B cell (primary cell): ENCODE results near the gene FILIP1. TPM values are rescaled to one million over a fixed set of nuclear protein-coding genes. Genes with fewer than 3 reads are reported as not detected.

Experiments used
- ATAC-seq: fragments of 200-7000 bp; cut with Tn5 transposase; one replicate; pipeline ENCODE4 v1.10.0; 2021; ENCODE audit warnings: low read depth, mild to moderate bottlenecking, moderate number of reproducible peaks, moderate library complexity
- CTCF ChIA-PET: fragments of 350-600 bp; sonication (Branson Sonifier 250); formaldehyde crosslinking; loops from one replicate; lab custom pipeline; 2021; ENCODE audit warnings: antibody characterized with exemption, inconsistent platforms; lab: Charles Lee
- POLR2A ChIA-PET: fragments of 350-600 bp; sonication (Branson Sonifier 250); formaldehyde crosslinking; loops from one replicate; lab custom pipeline; 2021; ENCODE audit warnings: antibody characterized with exemption; lab: Charles Lee
- DNase-seq: peaks from one replicate; pipeline ENCODE4 v3.0.0; 2013
- H2AFZ ChIP-seq: 2 replicates; pipeline ENCODE4 v1.6.1; 2012; ENCODE audit warnings: mild to moderate bottlenecking, low read depth, low read length; ENCODE audit not compliant: insufficient read depth, poor library complexity, severe bottlenecking
- H3K27ac ChIP-seq, 2 donors: 1 replicate in 1 of 2; 2 replicates in 1 of 2; pipeline ENCODE4 v1.5.1; 2012 to 2013; ENCODE audit warnings: low read length in 2 of 2, mild to moderate bottlenecking in 2 of 2, moderate library complexity in 1 of 2
- H3K27me3 ChIP-seq, 4 experiments: fragments of 200-600 bp in 1 of 4; sonication (generic) in 1 of 4; replicated peaks in 1 of 4; 1 replicate in 2 of 4; 2 replicates in 2 of 4; pipeline versions ENCODE4 v1.6.1 to v1.7.0; 2013 to 2016; ENCODE audit warnings: low read length in 3 of 4, mild to moderate bottlenecking in 2 of 4, mixed read lengths in 1 of 4, moderate library complexity in 1 of 4; ENCODE audit not compliant: insufficient read depth in 4 of 4, control insufficient read depth in 3 of 4; ENCODE audit errors: control extremely low read depth in 1 of 4
- H3K36me3 ChIP-seq, 2 experiments: replicated peaks in 1 of 2; 1 replicate in 1 of 2; 2 replicates in 1 of 2; pipeline versions ENCODE4 v1.6.1 to v1.7.1; 2013; ENCODE audit warnings: low read length in 1 of 2; ENCODE audit not compliant: insufficient read depth in 2 of 2, control insufficient read depth in 1 of 2; ENCODE audit errors: control extremely low read depth in 1 of 2, extremely low read depth in 1 of 2
- H3K4me1 ChIP-seq, 2 donors: fragments of 200-600 bp in 1 of 2; sonication (generic) in 1 of 2; 1 replicate in 1 of 2; 2 replicates in 1 of 2; pipeline versions ENCODE4 v1.5.1 to v1.6.1; 2013 to 2017; ENCODE audit warnings: low read length in 2 of 2; ENCODE audit not compliant: control insufficient read depth in 2 of 2, insufficient read depth in 2 of 2
- H3K4me2 ChIP-seq: replicated peaks from 2 replicates; pipeline ENCODE3; 2012; ENCODE audit warnings: mild to moderate bottlenecking, low read depth, low read length; ENCODE audit not compliant: poor library complexity, severe bottlenecking
- H3K4me3 ChIP-seq, 5 experiments: fragments of 200-600 bp in 1 of 5; sonication (generic) in 1 of 5; 1 replicate in 3 of 5; 2 replicates in 2 of 5; pipeline versions ENCODE4 v1.5.1 to v1.7.0; 2011 to 2016; ENCODE audit warnings: low read length in 4 of 5, mild to moderate bottlenecking in 4 of 5, low read depth in 2 of 5, control low read depth in 1 of 5, moderate library complexity in 1 of 5; ENCODE audit not compliant: insufficient read depth in 1 of 5; ENCODE audit errors: control extremely low read depth in 1 of 5, extremely low read depth in 1 of 5
- H3K79me2 ChIP-seq: fragments of 200-600 bp; sonication (generic); one replicate; pipeline ENCODE4 v1.6.0; 2016; ENCODE audit warnings: low read length; ENCODE audit not compliant: control insufficient read depth, insufficient read depth
- H3K9ac ChIP-seq: fragments of 200-600 bp; sonication (generic); 2 replicates; pipeline ENCODE4 v1.6.1; 2017; ENCODE audit warnings: mild to moderate bottlenecking, low read length, moderate library complexity
- H3K9me3 ChIP-seq, 3 donors: one replicate each; pipeline versions ENCODE4 v1.6.1 to v1.7.1; 2013; ENCODE audit warnings: low read length in 2 of 3; ENCODE audit not compliant: control insufficient read depth in 2 of 3, insufficient read depth in 1 of 3; ENCODE audit errors: control extremely low read depth in 1 of 3
- H4K20me1 ChIP-seq: 2 replicates; pipeline ENCODE4 v1.6.0; 2012; ENCODE audit warnings: mild to moderate bottlenecking, low read length; ENCODE audit not compliant: insufficient read depth, control insufficient read depth, poor library complexity, severe bottlenecking
- H3K27ac Mint-ChIP-seq: one replicate; pipeline ENCODE4 v1.8.0; 2021; ENCODE audit warnings: mixed read lengths
- H3K27me3 Mint-ChIP-seq: one replicate; pipeline ENCODE4 v1.8.0; 2021; ENCODE audit warnings: mixed read lengths
- H3K4me1 Mint-ChIP-seq: one replicate; pipeline ENCODE4 v1.8.0; 2021; ENCODE audit warnings: mixed read lengths
- H3K4me3 Mint-ChIP-seq: one replicate; pipeline ENCODE4 v1.8.0; 2021; ENCODE audit warnings: mixed read lengths
- H3K9me3 Mint-ChIP-seq: one replicate; pipeline ENCODE4 v1.8.0; 2022; ENCODE audit warnings: mixed read lengths; ENCODE audit not compliant: insufficient read depth
- CTCF ChIP-seq: fragments of 200-600 bp; IDR thresholded peaks from one replicate; pipeline ENCODE4 v1.8.0; 2022; ENCODE audit warnings: antibody characterized with exemption, mild to moderate bottlenecking
- EZH2 ChIP-seq: IDR thresholded peaks from 2 replicates; pipeline ENCODE4 v1.6.1; 2012; ENCODE audit warnings: borderline replicate concordance, low read depth, mild to moderate bottlenecking, moderate library complexity, low read length; ENCODE audit not compliant: insufficient read depth, poor library complexity, severe bottlenecking
- WGBS: methylation state at CpG from one replicate; pipeline ENCODE4 v1.1.5; 2013; ENCODE audit warnings: missing lambda C conversion rate; ENCODE audit not compliant: insufficient coverage; 5-methylcytosine and 5-hydroxymethylcytosine counted together
- intact Hi-C: fragments of 100-400 bp; cut with micrococcal nuclease; formaldehyde crosslinking; loops from one replicate; pipeline ENCODE4 v1.10.0; 2022
- polyA plus RNA-seq: library from polyadenylated mRNA; depleted of rRNA; stranded (reverse); fragments of >200 nt; gene quantifications from 2 replicates; pipeline ENCODE4 v1.2.3, GENCODE V29; 2012
- total RNA-seq, 2 donors: library from RNA; stranded (reverse); fragments of 120-200 nt in 1 of 2; gene quantifications; 1 replicate in 1 of 2; 2 replicates in 1 of 2; pipeline versions ENCODE4 v1.2.3 to v1.2.4, GENCODE V29; 2013 to 2022

Gene FILIP1
- total and polyA plus RNA-seq, 2 donors (not counting 1 experiment from before 2014, with no cell fraction given), result not detected

GRCh38 chr6:75492386-75493153 is 1.0 kb downstream of the FILIP1 start:
- no peak for DNase-seq
- peaks cover 0 to 13% (median 6%) of the 10 kb centered on the region in 4 experiments for H3K27me3 ChIP-seq
- no peak overlapping the region for H3K4me2 ChIP-seq
- H3K36me3 ChIP-seq, result no peaks in the 10 kb centered on the region
- POLR2A ChIA-PET, result no interaction called here
- no peaks in the 10 kb centered on the region for H3K9me3 Mint-ChIP-seq
- H3K4me3 Mint-ChIP-seq, result no peak overlapping the region
- ATAC-seq, result no peak
- no peak overlapping the region for H3K27ac Mint-ChIP-seq
- peaks cover 51% of the 10 kb centered on the region for H3K27me3 Mint-ChIP-seq
- no peaks in the 10 kb centered on the region for H3K4me1 ChIP-seq
- H4K20me1 ChIP-seq, result no peaks in the 10 kb centered on the region
- H2AFZ ChIP-seq, result no peak overlapping the region
- peaks cover 3% of the 10 kb centered on the region for H3K4me1 Mint-ChIP-seq
- H3K79me2 ChIP-seq, result no peaks in the 10 kb centered on the region
- H3K27ac ChIP-seq, result no peak overlapping the region
- WGBS, result no CpG with 5 or more reads among the region's 3 CpGs
- CTCF ChIA-PET, result interaction anchor here (1.0 kb wide), 1 partner anchor 226 kb away, joined by 3 read pairs; no protein-coding TSS in a partner anchor
- no peaks in the 10 kb centered on the region for H3K9me3 ChIP-seq
- TF ChIP-seq CTCF, result no peak
- TF ChIP-seq EZH2, result no peak
- H3K4me3 ChIP-seq, result no peak overlapping the region
- intact Hi-C loops, result no loop called here
- no peak overlapping the region for H3K9ac ChIP-seq

- Mint-ChIP-seq H3K27ac (no peak overlapping the region), H3K27me3 (peaks cover 50% of the 10 kb centered on the region), H3K9me3 (no peaks in the 10 kb centered on the region), H3K4me1 (peaks cover 3% of the 10 kb centered on the region), H3K4me3 (no peak overlapping the region)
- Histone ChIP-seq H3K27ac (no peak overlapping the region), H3K9ac (no peak overlapping the region), H3K4me2 (no peak overlapping the region), H3K4me3 (no peak overlapping the region), H3K36me3 (no peaks in the 10 kb centered on the region), H3K9me3 (no peaks in the 10 kb centered on the region), H2AFZ (no peak overlapping the region), H4K20me1 (no peaks in the 10 kb centered on the region), H3K27me3 (peaks cover 0 to 13% (median 4%) of the 10 kb centered on the region in 4 experiments), H3K79me2 (no peaks in the 10 kb centered on the region), H3K4me1 (no peaks in the 10 kb centered on the region)
- ChIA-PET POLR2A (no interaction called here), CTCF (no interaction called here)
- no peak for DNase-seq
- WGBS, result 60% methylated on average over 1 of the region's 1 CpG
- no peak for TF ChIP-seq CTCF
- no peak for ATAC-seq
- intact Hi-C loops, result no loop called here
Measured at GRCh38 chr6:75491291-75491690, 2.3 kb downstream of the FILIP1 start.
